Measurements from ENCODE around the gene NFYA. TPM values are rescaled to one million over a fixed set of nuclear protein-coding genes. Genes with fewer than 3 reads are reported as not detected.

Gene NFYA
- total and polyA plus RNA-seq, 2 of the 13 experiments (the other 11 are each of a cell fraction or from before 2014, with no cell fraction given), result 16.0 to 22.9 TPM

GRCh38 chr6:41040101-41040939, 32.5 kb upstream of the NFYA start (continued):
- TF ChIP-seq ZNF780A (CRISPR knock-in tag; IDR thresholded peaks at IDR 0.05) (no peak), HNRNPLL (IDR thresholded peaks at IDR 0.05; ENCODE audit: low read depth, low read length, poor library complexity, severe bottlenecking) (no peak), ZNF605 (CRISPR knock-in tag; IDR thresholded peaks at IDR 0.05) (peak; percentile 94), HNF4G (IDR thresholded peaks at IDR 0.05; ENCODE audit: borderline replicate concordance, low read depth, low read length) (peak; percentile 63), HNF4G (CRISPR knock-in tag; IDR thresholded peaks at IDR 0.05; ENCODE audit: borderline replicate concordance, low read depth) (peak; percentile 77; the same call in 1 of the 2 replicates), TCF7L2 (IDR thresholded peaks at IDR 0.05; ENCODE audit: low read depth, low read length) (no peak), CHD2 (IDR thresholded peaks at IDR 0.05; ENCODE audit: low read depth, low read length) (no peak; the same call in 1 of the 2 replicates), ZNF639 (CRISPR knock-in tag; conservative IDR thresholded peaks at IDR 0.05) (no peak), ZNF230 (CRISPR knock-in tag; IDR thresholded peaks at IDR 0.05) (0 out of 2 replicates have a peak, but pooled peaks have one; percentile 6), ZHX1 (CRISPR knock-in tag; IDR thresholded peaks at IDR 0.05; ENCODE audit: low read depth) (no peak), RFXANK (CRISPR knock-in tag; IDR thresholded peaks at IDR 0.05) (no peak), TIGD3 (CRISPR knock-in tag; IDR thresholded peaks at IDR 0.05; ENCODE audit: borderline replicate concordance) (no peak), EP300 (IDR thresholded peaks at IDR 0.05; ENCODE audit: low read depth in 2 of 2, low read length in 2 of 2) (peak in 1 of 2 experiments; percentile 78; a peak in 3 of 4 replicates), EP300 (CRISPR knock-in tag; IDR thresholded peaks at IDR 0.05; ENCODE audit: borderline replicate concordance) (peak; percentile 57; the same call in 1 of the 2 replicates), RNF219 (CRISPR knock-in tag; IDR thresholded peaks at IDR 0.05) (no peak), ZNF460 (CRISPR knock-in tag; IDR thresholded peaks at IDR 0.05; ENCODE audit: borderline replicate concordance) (no peak), ZBTB34 (CRISPR knock-in tag; IDR thresholded peaks at IDR 0.05) (no peak), ZNF563 (CRISPR knock-in tag; IDR thresholded peaks at IDR 0.05) (no peak), ZNF292 (CRISPR knock-in tag; IDR thresholded peaks at IDR 0.05; ENCODE audit: borderline replicate concordance, low read depth) (peak; percentile 85; the same call in 1 of the 2 replicates), ARNT (IDR thresholded peaks at IDR 0.05) (no peak)
